Heart right ventricle (tissue), 16 donors: Measurements from ENCODE around the gene ANGPTL1. TPM values are rescaled to one million over a fixed set of nuclear protein-coding genes. Genes with fewer than 3 reads are reported as not detected.

Source experiments
- ATAC-seq, 8 donors: fragments of 200-7000 bp; cut with Tn5 transposase; one replicate each; pipeline ENCODE4 v1.9.1; 2020; ENCODE audit warnings: mild to moderate bottlenecking in 8 of 8, moderate library complexity in 8 of 8, moderate number of reproducible peaks in 1 of 8
- DNase-seq, 2 donors: peaks; one replicate each; pipeline ENCODE4 v3.0.0-alpha.2; 2020
- H3K27ac ChIP-seq, 10 donors: fragments of 200-600 bp; sonication (generic) in 2 of 10; one replicate each; pipeline versions ENCODE4 v1.5.0 to v1.8.0; 2020 to 2022; ENCODE audit warnings: mild to moderate bottlenecking in 3 of 10
- H3K27me3 ChIP-seq, 7 donors: fragments of 200-600 bp; one replicate each; pipeline ENCODE4 v1.8.0; 2021 to 2022; ENCODE audit warnings: mild to moderate bottlenecking in 2 of 7
- H3K36me3 ChIP-seq, 9 donors: fragments of 200-600 bp; sonication (generic) in 1 of 9; one replicate each; pipeline versions ENCODE4 v1.5.0 to v1.8.0; 2020 to 2022; ENCODE audit warnings: mild to moderate bottlenecking in 2 of 9
- H3K4me1 ChIP-seq, 9 donors: fragments of 200-600 bp; sonication (generic) in 1 of 9; one replicate each; pipeline versions ENCODE4 v1.5.0 to v1.8.0; 2020 to 2022; ENCODE audit warnings: mild to moderate bottlenecking in 4 of 9
- H3K4me3 ChIP-seq, 10 donors: fragments of 200-600 bp; sonication (generic) in 2 of 10; one replicate each; pipeline versions ENCODE4 v1.5.0 to v1.8.0; 2020 to 2022; ENCODE audit warnings: mild to moderate bottlenecking in 7 of 10, moderate library complexity in 2 of 10
- H3K9me3 ChIP-seq, 11 donors: fragments of 200-600 bp in 10 of 11; sonication (generic) in 2 of 11; one replicate each; pipeline versions ENCODE4 v1.5.0 to v1.8.0; 2013 to 2022; ENCODE audit warnings: mild to moderate bottlenecking in 2 of 11, control low read depth in 1 of 11, moderate library complexity in 1 of 11
- WGBS, 2 donors: extraction: QIAGEN DNeasy Blood & Tissue Kit; methylation state at CpG; one replicate each; pipeline ENCODE4 v1.1.7; 2013; ENCODE audit warnings: inconsistent platforms in 1 of 2; 5-methylcytosine and 5-hydroxymethylcytosine counted together
- intact Hi-C, 10 donors: fragments of 100-400 bp; cut with DNase I; formaldehyde crosslinking; loops; one replicate each; pipeline versions ENCODE4 v1.11.1 to v1.14.2; 2022
- polyA plus RNA-seq, 2 donors: library from polyadenylated mRNA; stranded (reverse); fragments of 200-250 nt; gene quantifications; one replicate each; pipeline ENCODE4 v1.2.3, GENCODE V29; 2013
- total RNA-seq, 10 donors: library from RNA; stranded (reverse); fragmentation: NEBNext Ultra II Directional in 3 of 10; extraction: Animal tissue kit (Norgen Biotek cat#: 25700) in 3 of 10; gene quantifications; one replicate each; pipeline versions ENCODE4 v1.2.1 to v1.2.4, GENCODE V29; 2021 to 2023
- TF ChIP-seq, protein P1 (sequence below), 9 donors: fragments of 200-600 bp; sonication (generic) in 2 of 9; IDR thresholded peaks; one replicate each; pipeline versions ENCODE4 v1.5.0 to v1.8.0; 2021 to 2022; ENCODE audit warnings: antibody characterized with exemption in 9 of 9, mild to moderate bottlenecking in 5 of 9, moderate library complexity in 1 of 9
- donor health status: Arrhythmogenic right ventricular cardiomyopathy.
- donor health status: ischemic (EF 13 %, LVEDD 7.1; RV severe dilation, severe dysfunction).
- donor health status: healthy with polysubstance abuse.
- donor health status: DM: no; HTN: yes; CAD: no.
- donor health status: DM: no; HTN: no; CAD: no.
- donor health status: ischemic (EF 25% LVEDD 6.9; RV normal size, moderate dysfunction).
- donor health status: ischemic (EF 25% LVEDD 5.7; RV mildly dilated, moderate dysfunction).
- donor health status: healthy.
- donor health status: DM: yes; HTN: yes; CAD: no.
- donor health status: Ischemic cardiomyopathy.
- donor health status: ischemic (EF 35%, LVEDD 5.7; RV mildly dilated, moderate dysfunction).
- donor health status: nonischemic (EF 11% LVEDD 7.7; RV severe dilation, severe dysfunction).
- donor health status: DM: yes; HTN: yes; CAD: no.
- donor health status: PGD.
- donor health status: ischemic (EF 29% LVEDD 5.4; RV normal size, mild dysfunction).
- donor health status: nonischemic (EF 23%, LVEDD 6.1; RV moderate dilation, normal function).

ANGPTL1 gene
- total and polyA plus RNA-seq, 12 donors = 6.1 to 35.2 (median 13.5) TPM

DNA sequence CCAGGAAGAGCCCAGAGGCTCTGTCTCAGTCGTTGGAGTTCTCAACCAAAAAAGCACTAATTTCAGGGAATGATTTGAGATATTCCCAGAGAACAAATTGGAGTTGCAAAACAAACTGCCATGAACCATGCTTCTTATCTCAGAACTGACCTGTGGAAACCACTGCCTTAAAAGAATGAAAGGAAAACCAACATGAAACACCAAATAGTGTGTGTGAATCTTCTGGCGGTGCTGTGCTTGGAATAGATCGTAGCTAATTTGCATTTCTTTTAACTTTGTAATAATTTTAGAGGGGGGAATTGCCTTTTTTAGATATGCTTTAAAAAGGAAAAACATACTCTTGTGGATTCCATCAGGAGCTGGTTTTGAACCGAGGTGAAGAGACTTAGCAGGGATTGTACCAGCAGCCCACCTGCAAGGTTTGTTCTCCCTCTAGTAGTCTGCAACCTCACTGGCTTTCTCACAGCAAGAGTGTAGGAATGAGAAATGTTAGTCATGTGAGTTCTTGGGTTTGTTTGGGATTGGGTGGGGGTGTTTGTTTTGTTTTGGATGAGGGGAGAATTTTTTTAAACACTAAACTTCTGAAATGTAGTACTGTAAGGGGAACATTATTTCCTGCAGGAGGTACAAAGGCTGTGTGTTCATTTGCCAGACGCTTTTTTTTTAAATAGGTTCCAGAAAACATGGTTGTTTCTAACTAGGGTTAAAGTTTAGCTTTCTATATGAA lies 45.7 kb upstream of the ANGPTL1 start:
- peaks cover 0 to 8% (median 0%) of the 10 kb centered on the region in 9 donors for H3K36me3 ChIP-seq
- DNase-seq = no peak
- peaks cover 0 to 24% (median 4%) of the 10 kb centered on the region in 9 donors for H3K4me1 ChIP-seq
- H3K27me3 ChIP-seq = no peaks in the 10 kb centered on the region
- H3K9me3 ChIP-seq = no peaks in the 10 kb centered on the region
- H3K4me3 ChIP-seq = no peak overlapping the region
- TF ChIP-seq, protein P1, sequence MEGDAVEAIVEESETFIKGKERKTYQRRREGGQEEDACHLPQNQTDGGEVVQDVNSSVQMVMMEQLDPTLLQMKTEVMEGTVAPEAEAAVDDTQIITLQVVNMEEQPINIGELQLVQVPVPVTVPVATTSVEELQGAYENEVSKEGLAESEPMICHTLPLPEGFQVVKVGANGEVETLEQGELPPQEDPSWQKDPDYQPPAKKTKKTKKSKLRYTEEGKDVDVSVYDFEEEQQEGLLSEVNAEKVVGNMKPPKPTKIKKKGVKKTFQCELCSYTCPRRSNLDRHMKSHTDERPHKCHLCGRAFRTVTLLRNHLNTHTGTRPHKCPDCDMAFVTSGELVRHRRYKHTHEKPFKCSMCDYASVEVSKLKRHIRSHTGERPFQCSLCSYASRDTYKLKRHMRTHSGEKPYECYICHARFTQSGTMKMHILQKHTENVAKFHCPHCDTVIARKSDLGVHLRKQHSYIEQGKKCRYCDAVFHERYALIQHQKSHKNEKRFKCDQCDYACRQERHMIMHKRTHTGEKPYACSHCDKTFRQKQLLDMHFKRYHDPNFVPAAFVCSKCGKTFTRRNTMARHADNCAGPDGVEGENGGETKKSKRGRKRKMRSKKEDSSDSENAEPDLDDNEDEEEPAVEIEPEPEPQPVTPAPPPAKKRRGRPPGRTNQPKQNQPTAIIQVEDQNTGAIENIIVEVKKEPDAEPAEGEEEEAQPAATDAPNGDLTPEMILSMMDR (IDR thresholded peaks at IDR 0.05) = no peak
- intact Hi-C loops = no loop called here
- ATAC-seq = no peak
- H3K27ac ChIP-seq = no peak overlapping the region
- WGBS, 2 donors = 79 to 81% methylated on average over 5 of the region's 5 CpGs

GRCh38 chr1:178912597-178912996 lies 41.7 kb upstream of the ANGPTL1 start:
- intact Hi-C loops = no loop called here
- DNase-seq (no peak), ATAC-seq (no peak)
- H3K27ac ChIP-seq = no peak overlapping the region
- 95 to 97% methylated on average over 2 of the region's 2 CpGs for WGBS, 2 donors
- peaks cover 0 to 10% (median 0%) of the 10 kb centered on the region in 9 donors for H3K36me3 ChIP-seq
- H3K4me1 ChIP-seq = no peaks in the 10 kb centered on the region
- peaks cover 0 to 5% (median 0%) of the 10 kb centered on the region in 11 donors for H3K9me3 ChIP-seq
- H3K4me3 ChIP-seq = no peak overlapping the region
- TF ChIP-seq, protein P1 (IDR thresholded peaks at IDR 0.05) = no peak
- no peaks in the 10 kb centered on the region for H3K27me3 ChIP-seq

GRCh38 chr1:178910023-178910422 lies 39.1 kb upstream of the ANGPTL1 start:
- 91% methylated on average over 1 of the region's 1 CpG for WGBS, 2 donors
- peaks cover 0 to 5% (median 0%) of the 10 kb centered on the region in 11 donors for H3K9me3 ChIP-seq
- peaks cover 0 to 15% (median 0%) of the 10 kb centered on the region in 9 donors for H3K36me3 ChIP-seq
- no peaks in the 10 kb centered on the region for H3K4me1 ChIP-seq
- no peaks in the 10 kb centered on the region for H3K27me3 ChIP-seq
- H3K4me3 ChIP-seq = no peak overlapping the region
- no peak overlapping the region for H3K27ac ChIP-seq
- ATAC-seq (no peak), DNase-seq (no peak)
- intact Hi-C loops = no loop called here
- TF ChIP-seq, protein P1 (IDR thresholded peaks at IDR 0.05) = no peak

- TF ChIP-seq, protein P1 (IDR thresholded peaks at IDR 0.05) = no peak
- DNase-seq (no peak), ATAC-seq (no peak)
- peaks cover 0 to 15% (median 0%) of the 10 kb centered on the region in 9 donors for H3K36me3 ChIP-seq
- WGBS, 2 donors = 78 to 85% methylated on average over 1 of the region's 1 CpG
- no peaks in the 10 kb centered on the region for H3K27me3 ChIP-seq
- intact Hi-C loops = no loop called here
- no peak overlapping the region for H3K27ac ChIP-seq
- peaks cover 0 to 5% (median 0%) of the 10 kb centered on the region in 11 donors for H3K9me3 ChIP-seq
- H3K4me1 ChIP-seq = no peaks in the 10 kb centered on the region
- H3K4me3 ChIP-seq = no peak overlapping the region
These were observed 37.5 kb upstream of the ANGPTL1 start for GRCh38 chr1:178908358-178908757.
